ENCODE results near the gene GPR63. TPM values are rescaled to one million over a fixed set of nuclear protein-coding genes. Genes with fewer than 3 reads are reported as not detected.

GPR63 gene
- polyA plus RNA-seq, 1 experiment = 1.6 TPM

DNA sequence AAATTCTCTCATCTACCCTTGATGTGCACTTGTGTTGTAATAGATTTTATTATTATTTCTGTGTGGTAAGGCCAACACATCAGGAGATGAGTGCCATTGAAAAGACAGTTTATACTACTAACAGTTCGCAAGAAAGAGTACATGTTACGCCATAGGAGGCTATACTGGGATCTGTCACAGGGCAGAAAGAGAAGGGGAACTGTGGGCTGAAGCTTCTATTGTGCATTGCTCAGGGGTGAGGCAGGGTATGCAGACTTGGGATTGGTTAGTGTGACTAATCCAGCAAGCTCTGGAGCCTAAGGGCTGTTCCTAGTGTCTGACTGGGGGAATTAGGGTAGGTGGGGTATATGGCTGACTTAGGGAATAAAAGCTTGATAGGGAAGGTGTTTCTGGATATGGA, 50.9 kb downstream of the GPR63 start:
- POLR2A ChIA-PET = no interaction called here
- no peak for DNase-seq (ENCODE audit: low read depth, low spot score)
- TF ChIP-seq, protein P1, sequence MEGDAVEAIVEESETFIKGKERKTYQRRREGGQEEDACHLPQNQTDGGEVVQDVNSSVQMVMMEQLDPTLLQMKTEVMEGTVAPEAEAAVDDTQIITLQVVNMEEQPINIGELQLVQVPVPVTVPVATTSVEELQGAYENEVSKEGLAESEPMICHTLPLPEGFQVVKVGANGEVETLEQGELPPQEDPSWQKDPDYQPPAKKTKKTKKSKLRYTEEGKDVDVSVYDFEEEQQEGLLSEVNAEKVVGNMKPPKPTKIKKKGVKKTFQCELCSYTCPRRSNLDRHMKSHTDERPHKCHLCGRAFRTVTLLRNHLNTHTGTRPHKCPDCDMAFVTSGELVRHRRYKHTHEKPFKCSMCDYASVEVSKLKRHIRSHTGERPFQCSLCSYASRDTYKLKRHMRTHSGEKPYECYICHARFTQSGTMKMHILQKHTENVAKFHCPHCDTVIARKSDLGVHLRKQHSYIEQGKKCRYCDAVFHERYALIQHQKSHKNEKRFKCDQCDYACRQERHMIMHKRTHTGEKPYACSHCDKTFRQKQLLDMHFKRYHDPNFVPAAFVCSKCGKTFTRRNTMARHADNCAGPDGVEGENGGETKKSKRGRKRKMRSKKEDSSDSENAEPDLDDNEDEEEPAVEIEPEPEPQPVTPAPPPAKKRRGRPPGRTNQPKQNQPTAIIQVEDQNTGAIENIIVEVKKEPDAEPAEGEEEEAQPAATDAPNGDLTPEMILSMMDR (IDR thresholded peaks at IDR 0.05; ENCODE audit: low read depth, low read length) = no peak
- Histone ChIP-seq H3K4me3 (ENCODE audit: low read depth, low read length) (no peak overlapping the region), H3K9me3 (ENCODE audit: control insufficient read depth, insufficient read depth, low read length) (no peaks in the 10 kb centered on the region), H3K27ac (ENCODE audit: low read depth, low read length) (no peak overlapping the region), H3K27me3 (ENCODE audit: control insufficient read depth, insufficient read depth, low read length) (peaks cover 3% of the 10 kb centered on the region)
- CTCF ChIA-PET = no interaction called here

DNA sequence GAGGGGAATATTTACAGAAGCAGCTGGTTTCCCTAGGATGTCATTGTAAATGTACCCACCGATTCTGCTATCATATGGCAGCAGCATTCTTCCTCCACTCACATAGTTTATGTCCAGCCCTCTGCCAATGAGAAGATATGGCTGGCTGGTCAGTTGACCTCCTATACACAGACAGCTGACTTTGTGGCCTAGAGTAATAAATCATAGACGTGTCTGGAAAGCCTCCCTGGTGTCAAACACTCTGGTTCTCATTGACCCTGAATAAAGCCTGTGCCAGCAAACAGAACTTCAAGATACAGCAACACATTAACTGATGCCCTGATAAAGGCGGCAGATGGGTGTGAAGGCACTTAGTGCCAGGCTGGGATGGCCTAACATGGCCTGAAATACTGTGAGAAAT, 52.6 kb downstream of the GPR63 start:
- Histone ChIP-seq H3K4me3 (ENCODE audit: low read depth, low read length) (no peak overlapping the region), H3K27ac (ENCODE audit: low read depth, low read length) (no peak overlapping the region), H3K9me3 (ENCODE audit: control insufficient read depth, insufficient read depth, low read length) (no peaks in the 10 kb centered on the region), H3K27me3 (ENCODE audit: control insufficient read depth, insufficient read depth, low read length) (peaks cover 3% of the 10 kb centered on the region)
- TF ChIP-seq, protein P1 (IDR thresholded peaks at IDR 0.05; ENCODE audit: low read depth, low read length) = no peak
- DNase-seq (ENCODE audit: low read depth, low spot score) = no peak
- ChIA-PET POLR2A (no interaction called here), CTCF (no interaction called here)

DNA sequence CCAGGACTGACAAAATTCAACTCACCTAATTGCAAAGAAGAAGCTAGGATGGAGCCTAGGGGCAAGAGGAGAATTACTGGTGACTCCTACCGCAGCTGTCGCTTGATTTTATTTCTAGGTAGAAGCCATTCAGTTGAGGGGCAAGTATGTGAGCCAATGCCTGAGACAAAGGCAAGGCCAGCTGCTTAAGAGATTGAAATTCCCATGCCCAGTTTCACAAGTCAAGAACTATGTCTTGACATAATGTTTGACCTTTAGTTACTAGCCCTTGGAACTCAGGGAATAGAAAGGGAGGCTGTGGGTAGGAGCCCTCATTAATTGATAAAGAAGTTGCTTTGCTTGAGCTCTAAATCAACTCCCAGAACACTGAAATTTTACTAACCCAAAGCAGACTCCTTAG, 54.0 kb downstream of the GPR63 start:
- no peak overlapping the region for H3K27ac ChIP-seq (ENCODE audit: low read depth, low read length)
- TF ChIP-seq, protein P1 (IDR thresholded peaks at IDR 0.05; ENCODE audit: low read depth, low read length) = no peak
- H3K9me3 ChIP-seq (ENCODE audit: control insufficient read depth, insufficient read depth, low read length) = no peaks in the 10 kb centered on the region
- no peak for DNase-seq (ENCODE audit: low read depth, low spot score)
- H3K27me3 ChIP-seq (ENCODE audit: control insufficient read depth, insufficient read depth, low read length) = peaks cover 3% of the 10 kb centered on the region
- no peak overlapping the region for H3K4me3 ChIP-seq (ENCODE audit: low read depth, low read length)
- POLR2A ChIA-PET = no interaction called here
- CTCF ChIA-PET = no interaction called here

DNA sequence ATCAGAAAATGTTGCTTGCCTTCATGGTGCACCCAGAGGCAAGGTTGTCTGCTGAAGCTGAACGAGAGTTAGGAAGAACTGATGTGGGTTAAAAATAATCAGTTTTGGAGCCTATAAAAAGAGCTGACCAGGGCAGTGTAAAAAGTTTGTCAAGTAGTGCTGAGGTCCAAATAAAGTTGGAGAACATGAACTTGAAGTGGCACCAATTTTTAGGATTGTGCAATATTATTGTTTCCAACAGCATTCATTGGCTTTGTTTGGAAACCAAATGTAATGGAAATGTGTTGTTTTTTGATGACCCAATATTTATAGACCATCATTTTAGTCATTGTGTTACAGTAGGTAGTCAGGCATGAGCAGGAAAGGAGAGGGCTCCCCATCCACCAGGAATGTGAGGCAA, 55.7 kb downstream of the GPR63 start:
- POLR2A ChIA-PET = no interaction called here
- H3K27me3 ChIP-seq (ENCODE audit: control insufficient read depth, insufficient read depth, low read length) = peaks cover 3% of the 10 kb centered on the region
- no peaks in the 10 kb centered on the region for H3K9me3 ChIP-seq (ENCODE audit: control insufficient read depth, insufficient read depth, low read length)
- DNase-seq (ENCODE audit: low read depth, low spot score) = no peak
- no peak overlapping the region for H3K4me3 ChIP-seq (ENCODE audit: low read depth, low read length)
- TF ChIP-seq, protein P1 (IDR thresholded peaks at IDR 0.05; ENCODE audit: low read depth, low read length) = no peak
- CTCF ChIA-PET = no interaction called here
- no peak overlapping the region for H3K27ac ChIP-seq (ENCODE audit: low read depth, low read length)

DNA sequence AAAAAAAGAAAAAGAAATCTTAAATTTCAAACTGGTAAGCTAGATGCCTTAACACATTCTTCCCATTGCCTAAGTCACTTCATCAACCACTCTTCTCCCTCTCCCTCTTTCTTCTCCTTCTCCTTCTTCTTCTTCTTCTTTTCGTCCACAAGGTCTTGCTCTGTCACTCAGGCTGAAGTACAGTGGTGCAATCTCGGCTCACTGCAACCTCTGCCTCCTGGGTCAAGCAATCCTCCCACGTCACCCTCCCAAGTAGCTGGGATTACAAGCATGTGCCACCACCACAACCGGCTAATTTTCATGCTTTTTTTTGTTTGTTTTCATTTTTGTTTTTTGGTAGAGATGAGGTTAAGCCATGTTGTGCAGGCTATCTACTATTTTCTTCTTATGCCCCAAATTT, 60.2 kb downstream of the GPR63 start:
- H3K27ac ChIP-seq (ENCODE audit: low read depth, low read length) = no peak overlapping the region
- H3K9me3 ChIP-seq (ENCODE audit: control insufficient read depth, insufficient read depth, low read length) = no peaks in the 10 kb centered on the region
- ChIA-PET POLR2A (no interaction called here), CTCF (interaction anchor here (0.7 kb wide), 1 partner anchor 809 kb away, joined by 3 read pairs; no protein-coding TSS in a partner anchor)
- no peak for DNase-seq (ENCODE audit: low read depth, low spot score)
- H3K27me3 ChIP-seq (ENCODE audit: control insufficient read depth, insufficient read depth, low read length) = no peaks in the 10 kb centered on the region
- H3K4me3 ChIP-seq (ENCODE audit: low read depth, low read length) = no peak overlapping the region
- TF ChIP-seq, protein P1 (IDR thresholded peaks at IDR 0.05; ENCODE audit: low read depth, low read length) = no peak
